WERI-Rb-1 (cell line): ENCODE results near the gene PSKH1.

ENCODE experiments used
- DNase-seq: peaks from one replicate; pipeline ENCODE4 v3.0.0-alpha.2; 2020
- H3K27ac ChIP-seq: fragments of 250-450 bp; sonication (Bioruptor Pico); 2 replicates; pipeline ENCODE4 v1.5.1; 2020; ENCODE audit warnings: mild to moderate bottlenecking, moderate library complexity
- H3K27me3 ChIP-seq: fragments of 250-450 bp; sonication (Bioruptor Pico); 2 replicates; pipeline ENCODE4 v1.5.1; 2021; ENCODE audit warnings: mild to moderate bottlenecking, low read depth, moderate library complexity; ENCODE audit not compliant: insufficient read depth, severe bottlenecking
- H3K36me3 ChIP-seq: fragments of 250-450 bp; sonication (Bioruptor Pico); 2 replicates; pipeline ENCODE4 v1.5.1; 2020; ENCODE audit warnings: mild to moderate bottlenecking, moderate library complexity
- H3K4me3 ChIP-seq: 2 replicates; pipeline ENCODE4 v1.5.1; 2011; ENCODE audit warnings: low read depth, mild to moderate bottlenecking, control low read depth, low read length
- H3K9me3 ChIP-seq: fragments of 250-450 bp; sonication (Bioruptor Pico); 2 replicates; pipeline ENCODE4 v1.5.1; 2021; ENCODE audit warnings: mild to moderate bottlenecking, moderate library complexity; ENCODE audit not compliant: severe bottlenecking
- CTCF ChIP-seq: IDR thresholded peaks from 2 replicates; pipeline ENCODE4 v1.5.1; 2011; ENCODE audit warnings: low read depth, mild to moderate bottlenecking, control low read depth, inconsistent platforms, low read length

PSKH1 gene

GRCh38 chr16:67892899-67893742 is at the start of gene PSKH1:
Gene PSKH1 (plus strand): TSS chr16:67893254. CDS start chr16:67908750, 15,496 bp downstream.
- H3K27me3 ChIP-seq = no peaks in the 10 kb centered on the region

GRCh38 chr16:67843343-67843765 is 49.7 kb upstream of the PSKH1 start:
- peak overlapping the region; percentile 84 for H3K4me3 ChIP-seq
- H3K27me3 ChIP-seq = no peaks in the 10 kb centered on the region
- no peak for DNase-seq
- no peak; the same call in 1 of the 2 replicates for TF ChIP-seq CTCF
- no peaks in the 10 kb centered on the region for H3K9me3 ChIP-seq
- no peak overlapping the region for H3K27ac ChIP-seq
- peaks cover 28% of the 10 kb centered on the region for H3K36me3 ChIP-seq

More at GRCh38 chr16:67892899-67893742, at the start of gene PSKH1:
- TF ChIP-seq CTCF = no peak
- Histone ChIP-seq H3K9me3 (no peaks in the 10 kb centered on the region), H3K27ac (peak within 1 kb of the TSS; percentile 93), H3K4me3 (peak within 1 kb of the TSS; percentile 88), H3K36me3 (no peaks in the 10 kb centered on the region; the same call in 1 of the 2 replicates)
- peak; percentile 97 for DNase-seq

- no peak for DNase-seq
- Histone ChIP-seq H3K4me3 (no peak overlapping the region), H3K9me3 (no peaks in the 10 kb centered on the region), H3K27me3 (no peaks in the 10 kb centered on the region), H3K36me3 (peaks cover 35% of the 10 kb centered on the region), H3K27ac (no peak overlapping the region)
- TF ChIP-seq CTCF = no peak
These were observed 48.6 kb upstream of the PSKH1 start for GRCh38 chr16:67844497-67844896.

- H3K27me3 ChIP-seq = no peaks in the 10 kb centered on the region
- peak overlapping the region; percentile 89 for H3K27ac ChIP-seq
- no peak for DNase-seq
- no peak for TF ChIP-seq CTCF
- peaks cover 43% of the 10 kb centered on the region for H3K36me3 ChIP-seq
- H3K4me3 ChIP-seq = peak overlapping the region; percentile 90
- no peaks in the 10 kb centered on the region for H3K9me3 ChIP-seq
These were observed 47.6 kb upstream of the PSKH1 start for GRCh38 chr16:67845291-67846062.

- peaks cover 48% of the 10 kb centered on the region for H3K36me3 ChIP-seq
- H3K27me3 ChIP-seq = no peaks in the 10 kb centered on the region
- no peak for DNase-seq
- H3K27ac ChIP-seq = peak overlapping the region; percentile 89
- peak overlapping the region; percentile 90 for H3K4me3 ChIP-seq
- H3K9me3 ChIP-seq = no peaks in the 10 kb centered on the region
- no peak for TF ChIP-seq CTCF
These were observed 47.1 kb upstream of the PSKH1 start for GRCh38 chr16:67846063-67846319.
